Measurements from ENCODE around the gene TMEM185B. TPM values are rescaled to one million over a fixed set of nuclear protein-coding genes. Genes with fewer than 3 reads are reported as not detected.

Gene TMEM185B
- total and polyA plus RNA-seq, 10 of the 15 experiments (the other 5 are each of a cell fraction or from before 2014, with no cell fraction given): 2.4 to 20.9 (median 14.5) TPM

GRCh38 chr2:120224735-120225548 is 1.7 kb upstream of the TMEM185B start:
- Histone ChIP-seq H2AFZ (ENCODE audit: control insufficient read depth, low read depth, low read length) (no peak overlapping the region), H3K36me3 (ENCODE audit: control insufficient read depth in 2 of 2, insufficient read depth in 2 of 2, low read length in 1 of 2) (no peaks in the 10 kb centered on the region), H3K27me3 (replicated peaks in 1 of 2; ENCODE audit: control insufficient read depth in 2 of 2, insufficient read depth in 2 of 2, low read length in 1 of 2) (no peaks in the 10 kb centered on the region), H3K27ac (ENCODE audit: control insufficient read depth, insufficient read depth) (no peak overlapping the region), H3K9ac (ENCODE audit: control insufficient read depth, insufficient read depth, low read length) (no peak overlapping the region), H4K20me1 (ENCODE audit: control insufficient read depth, insufficient read depth) (no peaks in the 10 kb centered on the region), H3K9me3 (replicated peaks; ENCODE audit: control insufficient read depth, insufficient read depth, low read length) (no peaks in the 10 kb centered on the region), H3K4me2 (ENCODE audit: control insufficient read depth, insufficient read depth) (no peak overlapping the region), H3K79me2 (ENCODE audit: control insufficient read depth, insufficient read depth, low read length) (peaks cover 30% of the 10 kb centered on the region), H3K4me1 (ENCODE audit: control insufficient read depth, insufficient read depth, low read length) (peaks cover 27% of the 10 kb centered on the region), H3K4me3 (no peak overlapping the region)
- ChIA-PET POLR2A (no interaction called here), CTCF (interaction anchor here (0.7 to 1.3 kb wide), 3 partner anchors 49 to 88 kb away, joined by 3 to 6 read pairs (median 4); no protein-coding TSS in a partner anchor), RAD21 (ENCODE audit: unreplicated experiment) (interaction anchor here (1.9 kb wide), 1 partner anchor 88 kb away, joined by 7 read pairs; no protein-coding TSS in a partner anchor), SMC1A (ENCODE audit: uncharacterized antibody, unreplicated experiment) (interaction anchor here (0.8 to 2.2 kb wide), 3 partner anchors 17 to 50 kb away, joined by 3 to 12 read pairs (median 3); no protein-coding TSS in a partner anchor)
- intact Hi-C loops (cut with micrococcal nuclease; ENCODE audit: unreplicated experiment): no loop called here
- no peak for ATAC-seq
- BruUV-seq (replicated peaks): no TSS peak
- no peak for DNase-seq (ENCODE audit: low read depth, low spot score)
- FAIRE-seq: no peak
- 94% methylated on average over 9 of the region's 9 CpGs for WGBS (ENCODE audit: insufficient coverage, insufficient replicate concordance, low lambda C conversion rate, missing lambda C conversion rate)
- in situ Hi-C loops (cut with MboI): loop anchor here (25.0 kb wide), 1 partner anchor 462 kb away; no protein-coding TSS in a partner anchor
- TF ChIP-seq ZBTB11 (CRISPR knock-in tag; IDR thresholded peaks at IDR 0.05): no peak
- no peak for TF ChIP-seq GATAD2B (conservative IDR thresholded peaks at IDR 0.05; ENCODE audit: low read depth)
- no peak for TF ChIP-seq IRF3 (IDR thresholded peaks at IDR 0.05)
- no peak for TF ChIP-seq TBL1XR1 (IDR thresholded peaks at IDR 0.05; ENCODE audit: low read depth, low read length)
- TF ChIP-seq DPF2 (IDR thresholded peaks at IDR 0.05): no peak
- no peak for TF ChIP-seq RBBP5 (conservative IDR thresholded peaks at IDR 0.05)
- TF ChIP-seq CTCF (IDR thresholded peaks at IDR 0.05 in 2 of 3, conservative IDR thresholded peaks at IDR 0.05 in 1 of 3; ENCODE audit: control insufficient read depth in 2 of 3, extremely low read depth in 1 of 3, insufficient read depth in 1 of 3, low read depth in 3 of 3, low read length in 3 of 3): no peak
- TF ChIP-seq IRF4 (IDR thresholded peaks at IDR 0.05; ENCODE audit: low read depth, low read length): no peak
- no peak for TF ChIP-seq SP1 (IDR thresholded peaks at IDR 0.05; ENCODE audit: low read depth, low read length)
- TF ChIP-seq IKZF1 (conservative IDR thresholded peaks at IDR 0.05): no peak
- no peak for TF ChIP-seq NKRF (conservative IDR thresholded peaks at IDR 0.05)

Measured in GM12878 (cell line).